Mononuclear cell (primary cell): ENCODE results near the gene MEN1. TPM values are rescaled to one million over a fixed set of nuclear protein-coding genes. Genes with fewer than 3 reads are reported as not detected.

Experiments
- H3K27me3 ChIP-seq: 2 replicates; pipeline ENCODE4 v1.6.0; 2011; ENCODE audit warnings: low read length, control low read depth; ENCODE audit not compliant: insufficient read depth
- H3K4me1 ChIP-seq: 2 replicates; pipeline ENCODE4 v1.5.1; 2011; ENCODE audit warnings: mild to moderate bottlenecking, low read length, control low read depth; ENCODE audit not compliant: insufficient read depth
- H3K4me3 ChIP-seq: 2 replicates; pipeline ENCODE4 v1.5.1; 2011; ENCODE audit warnings: mild to moderate bottlenecking, low read length, moderate library complexity
- H3K9me3 ChIP-seq: 2 replicates; pipeline ENCODE4 v1.5.1; 2011; ENCODE audit warnings: low read depth, mild to moderate bottlenecking, control low read depth, low read length
- total RNA-seq: library from RNA; depleted of rRNA; stranded (reverse); fragments of >200 nt; gene quantifications from one replicate; pipeline ENCODE4 v1.2.3, GENCODE V29; 2012

The MEN1 gene
- total RNA-seq, 1 donor = 4.0 TPM

DNA sequence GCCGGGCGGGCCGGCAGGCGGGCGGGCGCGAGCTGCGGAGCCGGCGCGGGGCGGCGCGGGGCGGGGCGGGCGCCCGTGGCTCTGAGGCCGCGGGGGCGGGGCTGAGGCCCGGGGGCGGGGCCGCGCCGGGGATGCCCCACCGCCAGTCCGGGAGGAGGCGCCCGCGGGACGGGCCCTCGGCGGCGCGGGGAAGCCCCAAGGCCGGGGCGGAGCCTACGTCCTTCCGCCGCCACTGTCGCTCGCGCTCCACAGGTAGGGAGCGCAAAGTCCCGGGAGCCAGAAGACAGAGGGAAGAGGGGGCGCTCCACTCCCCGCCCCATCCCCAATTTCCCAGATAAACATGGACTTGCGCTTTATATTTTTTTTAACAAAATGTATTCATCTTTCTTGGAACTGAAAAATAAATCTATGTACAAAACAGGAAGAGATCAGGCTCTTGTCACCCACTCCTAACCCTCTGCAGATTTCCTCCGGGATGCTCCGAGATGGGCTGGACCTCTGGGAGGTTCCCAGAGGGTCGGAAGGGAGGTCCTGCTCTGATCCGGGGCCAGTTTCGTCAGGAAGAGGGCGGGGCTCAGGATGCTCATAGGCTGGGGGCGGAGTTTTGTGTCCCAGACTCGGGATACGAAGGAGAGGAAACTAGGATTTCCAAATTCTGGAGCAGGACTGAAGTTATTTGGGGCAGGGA is 7.0 kb downstream of the MEN1 start, which contains the start of gene MAP4K2:
MAP4K2 (minus strand) TSS at position 57 of the 688 bp plus-strand sequence. CDS start 65 bp downstream, outside the sequence.
- Histone ChIP-seq H3K27me3 (no peaks in the 10 kb centered on the region), H3K9me3 (no peaks in the 10 kb centered on the region), H3K4me1 (peaks cover 47% of the 10 kb centered on the region), H3K4me3 (peak within 1 kb of the TSS; percentile 57)

DNA sequence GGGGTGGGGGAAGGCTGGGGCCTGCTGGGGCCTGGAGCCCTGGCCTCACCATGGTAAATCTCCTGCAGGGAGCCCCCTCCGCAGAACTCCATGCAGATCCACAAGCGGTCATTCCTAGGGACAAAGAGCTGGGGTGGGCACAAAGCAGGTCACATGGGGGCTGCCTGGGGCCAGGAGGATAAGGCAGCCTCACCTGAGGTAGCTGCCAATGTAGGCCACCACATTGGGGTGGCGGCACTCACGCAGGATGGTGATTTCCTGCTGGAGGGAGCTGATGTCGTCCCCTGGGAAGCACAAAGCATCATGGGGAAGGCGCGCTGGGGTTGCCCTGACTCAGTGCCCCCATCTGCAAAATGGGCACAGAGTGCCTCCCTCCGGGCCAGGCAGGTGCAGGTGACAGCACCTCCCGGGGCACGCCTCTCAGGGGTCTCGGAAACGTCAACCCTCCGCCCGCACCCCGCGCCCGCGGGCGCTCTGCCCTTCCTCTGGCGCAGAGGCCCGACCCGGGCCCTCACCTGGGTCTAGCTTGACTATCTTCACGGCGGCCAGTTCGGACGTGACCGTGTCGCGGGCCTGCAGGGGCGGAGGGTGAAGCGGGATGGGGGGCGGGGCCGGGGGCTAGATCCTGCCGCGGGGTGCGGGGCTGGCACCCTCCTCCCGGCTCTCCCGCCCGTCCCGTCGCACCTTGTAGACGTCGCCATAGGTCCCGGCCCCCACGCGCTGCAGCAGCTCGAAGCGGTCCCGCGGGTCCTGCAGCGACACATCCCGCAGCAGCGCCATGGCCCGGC is 7.8 kb downstream of the MEN1 start:
- H3K4me1 ChIP-seq = peaks cover 47% of the 10 kb centered on the region
- H3K27me3 ChIP-seq = no peaks in the 10 kb centered on the region
- H3K9me3 ChIP-seq = no peaks in the 10 kb centered on the region
- H3K4me3 ChIP-seq = peak overlapping the region; percentile 47

DNA sequence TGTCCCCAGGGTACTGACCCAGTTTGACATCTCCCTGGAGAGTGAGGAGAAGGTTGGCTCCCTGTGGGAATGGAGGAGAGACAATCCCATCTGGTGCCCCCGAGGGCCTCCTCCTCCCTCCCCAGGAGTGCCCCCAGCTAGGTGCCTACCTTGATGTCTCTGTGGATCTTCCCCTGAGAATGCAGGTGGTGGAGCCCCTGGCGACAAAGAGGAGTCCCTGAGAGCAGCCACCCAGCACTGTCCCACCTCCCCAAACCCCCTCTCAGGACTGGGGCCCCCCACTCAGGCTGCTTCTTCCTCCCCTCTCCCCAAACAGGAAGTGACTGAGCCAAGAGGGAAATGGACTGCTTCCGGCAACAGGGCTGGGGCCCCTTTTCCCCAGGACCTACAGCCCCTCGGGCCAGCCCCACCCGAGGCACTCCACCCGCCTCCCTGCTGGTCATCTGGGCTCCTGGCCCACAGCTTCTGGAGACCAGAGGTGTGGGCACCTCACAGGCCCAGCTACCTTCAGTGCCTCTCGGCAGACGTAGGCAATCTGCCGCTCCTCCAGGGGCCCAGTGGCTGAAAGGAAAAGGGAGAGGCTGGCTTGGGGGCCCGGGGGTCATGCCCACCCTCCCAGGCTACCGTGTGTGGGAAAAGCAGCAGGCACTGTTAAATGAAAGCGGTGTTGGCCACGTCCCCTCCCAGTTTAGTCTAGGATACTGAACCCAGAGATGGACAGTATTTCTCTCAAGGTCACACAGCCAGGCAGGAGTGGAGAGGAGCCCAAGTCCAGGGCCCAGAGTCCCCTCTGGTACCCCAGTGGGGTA is 8.6 kb downstream of the MEN1 start:
- Histone ChIP-seq H3K4me3 (peak overlapping the region; percentile 47), H3K4me1 (peaks cover 47% of the 10 kb centered on the region), H3K9me3 (no peaks in the 10 kb centered on the region), H3K27me3 (no peaks in the 10 kb centered on the region)

DNA sequence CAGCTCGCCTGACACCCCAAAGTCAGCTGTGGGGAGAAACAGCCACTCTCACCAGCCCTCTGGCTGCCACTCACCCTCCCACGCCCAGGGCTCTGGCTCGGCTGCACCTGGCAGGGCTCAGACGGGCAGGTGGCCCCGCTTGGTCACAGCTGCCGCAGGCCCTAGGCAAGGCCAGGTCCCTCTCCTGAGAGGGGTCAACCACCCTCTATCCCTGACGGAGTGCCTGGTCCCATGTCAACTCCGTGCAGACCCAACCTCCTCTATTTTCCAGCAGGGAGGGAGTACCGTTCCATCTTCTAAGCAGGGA is 9.2 kb downstream of the MEN1 start:
- Histone ChIP-seq H3K4me3 (no peak overlapping the region), H3K27me3 (no peaks in the 10 kb centered on the region), H3K9me3 (no peaks in the 10 kb centered on the region), H3K4me1 (peaks cover 47% of the 10 kb centered on the region)

DNA sequence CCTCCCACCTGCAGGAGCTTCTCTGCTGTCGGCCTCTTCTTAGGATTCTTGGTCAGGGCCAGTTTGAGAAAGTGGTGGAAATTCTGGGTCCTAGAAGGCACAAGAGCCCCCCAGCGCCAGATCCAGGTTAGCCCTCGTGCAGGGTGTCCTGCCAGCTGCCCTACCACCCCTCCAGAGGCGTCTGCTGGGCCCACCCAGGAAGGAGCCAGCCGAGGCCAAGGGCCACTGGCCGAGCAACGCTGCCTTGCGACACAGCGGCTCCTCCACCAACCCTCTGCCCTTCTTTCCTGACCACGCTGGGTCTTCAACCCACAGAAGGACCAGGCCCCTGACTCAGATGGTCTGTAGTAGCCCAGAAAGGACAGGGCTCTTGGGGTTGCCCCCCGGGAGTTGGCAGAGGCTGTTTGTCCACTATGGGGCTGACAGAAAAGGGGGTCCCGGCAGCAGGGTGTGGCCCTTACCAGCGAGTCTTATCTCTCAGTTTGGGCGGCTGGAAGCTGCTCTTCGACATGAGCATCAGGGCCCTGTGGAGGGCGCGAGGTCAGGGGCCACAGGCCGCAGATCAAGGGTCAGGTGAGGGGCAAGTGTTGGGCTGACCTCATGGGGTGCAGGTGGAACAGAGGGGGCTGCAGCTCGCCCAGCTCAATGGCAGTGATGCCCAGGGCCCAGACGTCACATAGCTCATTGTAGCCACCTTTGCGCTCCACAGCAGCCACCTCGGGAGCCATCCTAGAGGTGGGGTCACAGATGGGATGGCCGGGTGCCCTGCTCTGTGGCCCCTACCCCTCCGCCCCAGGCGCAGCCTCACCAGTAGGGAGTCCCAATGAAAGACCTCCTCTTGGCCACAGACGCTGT is 9.8 kb downstream of the MEN1 start:
- no peak overlapping the region for H3K4me3 ChIP-seq
- H3K9me3 ChIP-seq = no peaks in the 10 kb centered on the region

DNA sequence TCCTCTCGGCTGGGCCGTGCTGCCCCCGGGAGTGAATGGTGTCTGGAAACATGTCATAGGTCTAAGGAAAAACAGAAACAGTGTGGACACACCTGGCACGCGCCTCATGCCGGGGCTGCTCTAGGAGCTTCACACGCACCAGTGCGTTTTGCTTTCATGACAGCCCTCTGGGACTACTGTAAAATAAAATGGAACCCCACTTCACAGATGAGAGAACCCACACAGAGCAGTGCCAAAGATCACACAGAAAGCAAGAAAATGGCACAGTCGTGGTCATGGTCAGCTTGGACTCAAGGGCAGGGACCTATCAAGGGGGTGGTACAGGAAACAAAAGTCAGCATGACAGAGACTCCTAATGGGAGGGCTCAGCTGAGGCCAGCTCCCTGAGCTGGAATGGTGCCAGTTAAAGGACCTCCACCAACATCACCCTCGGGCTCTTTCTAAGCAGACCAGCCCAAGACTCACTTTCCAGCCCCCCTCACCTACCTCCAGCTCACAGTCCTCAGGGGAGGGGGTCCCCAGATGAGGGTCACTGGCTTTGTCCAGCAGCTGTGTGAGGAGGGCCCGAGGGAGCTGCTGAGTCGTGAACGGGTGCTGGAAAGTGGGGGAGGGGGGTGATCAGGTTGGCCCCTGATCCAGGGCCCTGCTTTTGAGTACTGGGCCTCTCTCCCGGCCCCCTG is 10.6 kb downstream of the MEN1 start:
- H3K4me1 ChIP-seq = peaks cover 47% of the 10 kb centered on the region
- no peak overlapping the region for H3K4me3 ChIP-seq

More for the DNA sequence above, 9.8 kb downstream of the MEN1 start:
- no peaks in the 10 kb centered on the region for H3K27me3 ChIP-seq
- peaks cover 47% of the 10 kb centered on the region for H3K4me1 ChIP-seq

DNA sequence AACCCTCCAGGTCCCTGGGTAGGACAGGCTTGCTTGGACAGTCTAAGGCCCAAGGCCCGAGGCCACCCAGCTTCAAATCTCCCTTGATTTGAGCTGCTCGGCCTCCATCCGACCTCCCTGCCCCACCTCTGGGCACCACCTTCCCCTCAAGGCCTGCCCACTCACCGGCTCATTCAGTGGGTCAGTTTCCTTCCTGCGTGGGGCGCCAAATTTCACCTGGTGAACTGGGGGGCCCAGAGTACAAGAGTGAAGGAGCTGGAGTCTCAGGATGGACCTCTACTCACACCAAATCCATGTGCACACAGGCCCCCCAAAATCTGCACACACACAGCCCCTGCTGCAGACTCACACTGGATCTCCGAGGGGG is 11.1 kb downstream of the MEN1 start:
- Histone ChIP-seq H3K9me3 (no peaks in the 10 kb centered on the region), H3K4me1 (peaks cover 45% of the 10 kb centered on the region), H3K4me3 (no peak overlapping the region), H3K27me3 (no peaks in the 10 kb centered on the region)

More for the DNA sequence above, 10.6 kb downstream of the MEN1 start:
- no peaks in the 10 kb centered on the region for H3K27me3 ChIP-seq
- H3K9me3 ChIP-seq = no peaks in the 10 kb centered on the region

DNA sequence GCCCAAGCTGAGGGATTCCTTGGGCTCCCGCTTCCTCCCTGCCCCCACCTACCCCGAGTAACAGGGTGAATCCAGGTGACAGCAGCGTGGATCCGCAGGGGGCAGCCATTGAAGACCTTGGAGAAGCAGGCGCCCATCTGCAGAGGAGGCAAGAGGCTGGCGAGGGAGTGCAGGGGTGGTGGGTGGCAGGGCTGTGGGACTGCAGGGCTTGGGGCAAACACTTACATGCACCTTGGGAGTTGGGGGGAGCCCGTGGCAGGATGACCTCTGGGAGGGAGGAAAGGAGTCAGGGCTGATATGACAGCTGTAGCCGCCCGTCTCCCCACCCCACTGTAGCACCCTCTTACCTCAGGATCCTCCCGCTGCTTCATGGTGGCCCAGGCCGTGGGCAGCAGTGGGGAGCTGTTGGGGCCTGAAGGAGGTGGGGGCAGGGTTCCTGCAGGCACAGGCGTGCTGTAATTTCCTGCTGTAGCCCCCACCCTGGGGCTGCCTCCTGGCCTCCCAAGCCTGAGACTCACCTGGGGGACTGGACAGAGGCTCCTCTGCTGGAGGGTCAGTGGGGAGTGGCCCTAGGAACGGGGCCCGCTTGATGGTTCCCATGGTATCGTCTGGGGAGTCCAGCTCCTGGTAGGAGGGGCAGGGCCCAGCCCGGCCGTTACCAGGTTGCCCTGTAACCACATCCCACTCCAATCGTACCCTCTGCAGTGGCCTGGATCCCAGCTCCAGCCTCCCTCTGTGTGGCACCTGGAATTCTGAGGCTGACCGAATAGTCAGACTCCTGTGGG is 13.4 kb downstream of the MEN1 start:
- Histone ChIP-seq H3K9me3 (no peaks in the 10 kb centered on the region), H3K27me3 (no peaks in the 10 kb centered on the region), H3K4me1 (peaks cover 28% of the 10 kb centered on the region), H3K4me3 (no peak overlapping the region)

DNA sequence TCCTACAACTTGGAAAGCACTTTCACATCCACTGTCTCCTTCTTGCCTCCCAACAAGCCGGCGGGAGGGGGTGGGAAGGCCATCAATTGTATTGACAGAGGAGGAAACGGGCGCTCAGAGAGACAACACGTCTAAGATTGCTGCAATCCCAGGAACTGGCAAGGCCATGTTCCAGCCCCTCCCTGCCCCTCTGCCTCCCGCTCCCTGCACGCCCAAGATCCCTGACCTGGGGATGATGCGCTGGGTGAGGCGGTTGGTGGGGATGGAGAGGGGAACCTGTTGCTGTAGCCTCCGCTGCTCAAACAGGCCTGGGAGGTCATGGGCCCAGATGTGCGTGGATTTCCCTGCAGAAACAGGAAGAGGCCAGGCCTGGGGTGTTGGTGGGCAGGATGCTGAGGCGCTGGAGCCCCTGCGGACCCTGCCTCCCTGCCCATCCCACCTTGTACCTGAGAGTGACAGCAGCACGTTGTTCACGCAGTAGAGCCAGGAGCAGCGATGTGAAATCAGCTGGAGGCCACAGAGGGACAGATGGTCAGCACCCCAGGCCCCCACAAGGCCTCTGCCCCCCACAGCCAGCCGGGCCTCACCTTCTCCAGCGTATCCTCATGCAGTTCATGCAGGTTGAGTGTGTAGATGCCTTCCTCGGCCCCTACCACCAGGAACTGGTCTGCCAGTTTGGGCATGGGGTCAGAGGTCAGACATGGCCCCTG is 14.1 kb downstream of the MEN1 start:
- Histone ChIP-seq H3K4me1 (peaks cover 21% of the 10 kb centered on the region), H3K27me3 (no peaks in the 10 kb centered on the region), H3K4me3 (no peak overlapping the region), H3K9me3 (no peaks in the 10 kb centered on the region)

DNA sequence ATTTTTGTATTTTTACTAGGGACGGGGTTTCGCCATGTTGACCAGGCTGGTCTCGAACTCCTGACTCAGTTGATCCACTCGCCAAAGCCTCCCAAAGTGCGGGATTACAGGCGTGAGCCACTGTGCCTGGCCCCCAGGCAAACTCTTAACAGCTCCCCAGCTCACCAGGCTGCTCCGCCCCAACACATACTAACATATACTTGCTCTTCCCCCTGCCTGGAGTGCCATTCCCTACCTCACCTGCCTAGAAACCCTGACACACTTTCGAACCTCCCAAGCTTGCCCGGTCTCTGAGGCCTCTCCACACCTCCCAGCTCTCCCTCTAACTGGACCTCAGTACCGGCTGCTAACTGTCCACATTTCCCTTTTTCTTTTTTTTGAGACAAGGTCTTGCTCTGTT is 15.8 kb downstream of the MEN1 start:
- Histone ChIP-seq H3K4me3 (no peak overlapping the region), H3K9me3 (no peaks in the 10 kb centered on the region), H3K4me1 (peaks cover 6% of the 10 kb centered on the region), H3K27me3 (no peaks in the 10 kb centered on the region)

DNA sequence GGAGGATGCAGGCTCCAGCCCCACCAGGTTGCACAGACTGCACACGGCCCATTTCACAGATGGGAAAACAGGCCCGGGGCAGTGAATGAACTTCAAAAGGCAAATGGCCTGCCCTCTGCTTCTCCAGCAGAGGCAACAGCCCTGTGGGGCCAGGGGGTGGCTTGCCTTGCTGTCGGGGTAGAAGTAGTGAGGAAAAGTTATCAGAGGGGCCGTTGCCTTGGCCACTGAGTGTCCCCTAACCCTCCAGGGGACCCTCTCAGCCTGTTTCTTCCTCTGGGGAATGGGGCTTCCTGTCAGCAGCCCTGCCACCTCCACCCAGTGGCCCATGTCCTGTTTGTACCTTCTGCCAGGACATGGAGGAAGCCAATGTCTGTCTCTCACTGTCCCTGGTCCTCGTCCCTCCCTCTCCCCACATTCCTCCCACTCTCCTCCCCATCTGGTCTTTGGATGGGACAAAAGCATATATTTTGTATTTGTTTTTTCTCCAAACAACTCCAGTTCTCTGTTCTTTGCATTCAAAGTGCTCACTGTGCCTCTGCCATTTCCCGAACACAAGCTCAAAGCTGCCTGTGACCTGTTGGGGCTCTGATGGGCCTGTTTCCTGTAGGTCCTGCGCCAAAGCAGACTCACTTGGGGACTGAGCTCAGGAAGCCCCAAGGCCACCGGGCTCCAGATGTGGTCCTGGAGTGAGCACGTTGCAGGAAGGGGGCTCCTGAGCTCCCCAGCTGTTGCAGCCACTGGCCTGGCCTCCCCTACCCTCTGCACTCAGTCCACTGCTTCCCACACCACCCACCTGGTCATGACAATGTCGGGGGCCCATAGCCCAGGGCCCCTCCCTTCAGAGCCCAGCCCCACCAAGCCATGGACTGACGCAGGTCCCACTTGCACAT is 16.8 kb downstream of the MEN1 start:
- no peak overlapping the region for H3K4me3 ChIP-seq
- no peaks in the 10 kb centered on the region for H3K9me3 ChIP-seq
- H3K4me1 ChIP-seq = no peaks in the 10 kb centered on the region
- H3K27me3 ChIP-seq = no peaks in the 10 kb centered on the region

DNA sequence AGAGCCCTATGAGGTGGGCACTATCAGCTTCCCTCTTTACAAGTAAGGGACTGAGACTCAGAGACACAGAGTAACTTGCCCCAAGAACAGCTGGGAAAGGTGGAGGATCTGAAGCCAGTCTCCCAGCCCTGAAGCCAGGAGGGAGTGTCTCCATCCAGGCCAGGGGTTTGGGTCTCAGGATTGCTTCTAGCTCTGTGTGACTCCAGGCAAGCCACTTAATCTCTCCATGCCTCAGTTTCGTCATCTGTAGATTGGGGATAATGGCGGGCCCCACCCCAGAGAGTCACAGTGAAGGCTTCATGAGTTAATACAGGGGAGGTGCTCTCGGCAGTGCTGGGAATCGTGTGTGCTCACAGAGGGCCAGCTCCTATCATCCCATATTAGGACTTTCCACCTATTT is 17.9 kb downstream of the MEN1 start:
- Histone ChIP-seq H3K9me3 (no peaks in the 10 kb centered on the region), H3K4me3 (no peak overlapping the region), H3K27me3 (no peaks in the 10 kb centered on the region), H3K4me1 (peaks cover 4% of the 10 kb centered on the region)
